HepG2 (cell line): Measurements from ENCODE around the gene ARPP21. TPM values are rescaled to one million over a fixed set of nuclear protein-coding genes. Genes with fewer than 3 reads are reported as not detected.
A peak's percentile ranks its signal among the peaks of the same experiment; 100 is the strongest.

Experiments
- ATAC-seq: fragments of 200-7000 bp; cut with Tn5 transposase; 3 replicates; pipeline ENCODE4 v1.9.1; 2020; ENCODE audit warnings: mild to moderate bottlenecking, moderate library complexity
- BruUV-seq: library from RNA; stranded (reverse); fragments of 400-500 nt; replicated peaks from 2 replicates; lab custom pipeline; 2021; lab: Mats Ljungman, UMichigan
- CTCF ChIA-PET: fragments of 300-600 bp; formaldehyde crosslinking; extraction: SDS; loops from one replicate; lab custom pipeline; 2021; ENCODE audit warnings: low total read pairs, inconsistent platforms, low intra/inter-chr PET ratio; lab: Yijun Ruan, JAX
- POLR2A ChIA-PET: fragments of 350-600 bp; sonication (Branson Sonifier 250); formaldehyde crosslinking; loops from one replicate; lab custom pipeline; 2020; ENCODE audit warnings: antibody characterized with exemption, inconsistent platforms; lab: Yijun Ruan, JAX
- DNase-seq: peaks from one replicate; pipeline ENCODE4 v3.0.0-alpha.2; 2015; ENCODE audit warnings: low spot score
- FAIRE-seq: peaks from 3 replicates; lab custom pipeline; 2011; peaks lifted over from hg19 to GRCh38; lab: Jason Lieb, UNC
- H2AFZ ChIP-seq: one replicate; pipeline ENCODE4 v1.6.1; 2011; ENCODE audit warnings: low read length, inconsistent platforms
- H3K27ac ChIP-seq: fragments of 300-600 bp; 3 replicates; pipeline ENCODE4 v1.8.0; 2011; ENCODE audit warnings: mixed run types, mild to moderate bottlenecking, mixed read lengths, low read length, inconsistent platforms; ENCODE audit not compliant: insufficient read depth; ENCODE audit errors: extremely low read length
- H3K27me3 ChIP-seq, 2 experiments: fragments of 200-600 bp in 1 of 2; 2 replicates in 1 of 2; 3 replicates in 1 of 2; pipeline versions ENCODE4 v1.6.0 to v1.8.0; 2011; ENCODE audit warnings: low read length in 2 of 2, mild to moderate bottlenecking in 2 of 2, moderate library complexity in 2 of 2, inconsistent platforms in 1 of 2; ENCODE audit not compliant: insufficient read depth in 2 of 2, control insufficient read depth in 1 of 2
- H3K36me3 ChIP-seq, 2 experiments: fragments of 200-600 bp in 1 of 2; replicated peaks in 1 of 2; 2 replicates in 1 of 2; 3 replicates in 1 of 2; pipeline versions ENCODE4 v1.5.1 to v1.8.0; 2011; ENCODE audit warnings: low read length in 2 of 2, inconsistent platforms in 1 of 2; ENCODE audit not compliant: insufficient read depth in 2 of 2, control insufficient read depth in 1 of 2
- H3K4me1 ChIP-seq: 2 replicates; pipeline ENCODE4 v1.5.1; 2012; ENCODE audit warnings: low read length, inconsistent platforms; ENCODE audit not compliant: insufficient read depth
- H3K4me2 ChIP-seq: 2 replicates; pipeline ENCODE4 v1.6.0; 2011; ENCODE audit warnings: low read depth, low read length, inconsistent platforms
- H3K4me3 ChIP-seq, 3 experiments: fragments of 200-600 bp in 1 of 3; sonication (generic), shearing (Covaris generic) in 1 of 3; replicated peaks in 1 of 3; 2 replicates each; pipeline ENCODE4 v1.5.1; 2011 to 2016; ENCODE audit warnings: low read length in 3 of 3, inconsistent platforms in 2 of 3, low read depth in 2 of 3, mild to moderate bottlenecking in 2 of 3, control low read depth in 1 of 3, mixed read lengths in 1 of 3; ENCODE audit not compliant: insufficient read depth in 1 of 3
- H3K79me2 ChIP-seq: one replicate; pipeline ENCODE4 v1.6.1; 2011; ENCODE audit warnings: low read length, inconsistent platforms; ENCODE audit not compliant: insufficient read depth
- H3K9ac ChIP-seq: 2 replicates; pipeline ENCODE4 v1.6.0; 2011; ENCODE audit warnings: mild to moderate bottlenecking, low read depth, low read length, inconsistent platforms; ENCODE audit not compliant: insufficient read depth
- H3K9me3 ChIP-seq: 2 replicates; pipeline ENCODE4 v1.5.1; 2012; ENCODE audit warnings: mild to moderate bottlenecking, low read length
- H4K20me1 ChIP-seq: 2 replicates; pipeline ENCODE4 v1.6.0; 2011; ENCODE audit warnings: inconsistent platforms, mild to moderate bottlenecking, low read length, moderate library complexity; ENCODE audit not compliant: insufficient read depth
- CREB1 ChIP-seq, 2 experiments: fragments of 450-650 bp in 1 of 2; IDR thresholded peaks; 2 replicates each; pipeline ENCODE4 v1.6.1; 2016 to 2017; ENCODE audit warnings: control low read depth in 1 of 2, mild to moderate bottlenecking in 1 of 2, missing compliant biosample characterization in 1 of 2, missing genetic modification characterization in 1 of 2
- SMAD9 ChIP-seq: sonication (generic); formaldehyde crosslinking; IDR thresholded peaks from 2 replicates; pipeline ENCODE4 v1.5.1; 2020; ENCODE audit warnings: mild to moderate bottlenecking, missing genetic modification reagents
- ZNF484 ChIP-seq: sonication (generic); formaldehyde crosslinking; IDR thresholded peaks from 2 replicates; pipeline ENCODE4 v1.5.1; 2020; ENCODE audit warnings: mild to moderate bottlenecking, low read depth, missing genetic modification reagents, borderline replicate concordance
- WGBS: methylation state at CpG from one replicate; pipeline ENCODE4 v1.1.6; 2017; ENCODE audit warnings: low lambda C conversion rate; 5-methylcytosine and 5-hydroxymethylcytosine counted together
- in situ Hi-C: cut with HindIII; loops from 2 replicates; pipeline ENCODE4 v1.10.0; 2017; ENCODE audit warnings: low pct_unique_long_range_greater_than_20kb; ENCODE audit not compliant: extremely low pct_ligation_motif_present
- intact Hi-C: fragments of 100-400 bp; cut with micrococcal nuclease; formaldehyde crosslinking; loops from one replicate; pipeline ENCODE4 v1.10.0; 2022; ENCODE audit not compliant: unreplicated experiment
- polyA plus RNA-seq, 8 experiments: library from polyadenylated mRNA; depleted of rRNA in 3 of 8; stranded (reverse) in 7 of 8; unstranded in 1 of 8; fragments of >200 nt; fragmentation: Illumina TruSeq in 4 of 8; extraction: Trizol in 4 of 8; gene quantifications; 2 replicates each; pipeline versions ENCODE4 v1.2.1 to v1.2.3, GENCODE V29; 2011 to 2016; ENCODE audit warnings: low read depth in 4 of 8, missing spikeins in 1 of 8, mixed read lengths in 1 of 8; ENCODE audit not compliant: insufficient read depth in 1 of 8
- total RNA-seq, 5 experiments: library from RNA; depleted of rRNA; stranded (reverse); fragments of >200 nt; fragmentation: Illumina TruSeq; extraction: Trizol; gene quantifications; 2 replicates each; pipeline ENCODE4 v1.2.3, GENCODE V29; 2016; ENCODE audit warnings: low read depth in 1 of 5

The ARPP21 gene
- total and polyA plus RNA-seq, 2 of the 13 experiments (the other 11 are each of a cell fraction or from before 2014, with no cell fraction given) = not detected

GRCh38 chr3:35675206-35675605 lies 35.9 kb downstream of the ARPP21 start:
- FAIRE-seq (no peak), DNase-seq (no peak), ATAC-seq (no peak)
- CTCF ChIA-PET = no interaction called here
- H3K4me3 ChIP-seq = no peak overlapping the region
- intact Hi-C loops (no loop called here), in situ Hi-C loops (no loop called here)
- no peak for TF ChIP-seq SMAD9
- H3K27ac ChIP-seq = no peak overlapping the region
- no peaks in the 10 kb centered on the region for H3K27me3 ChIP-seq
- no peaks in the 10 kb centered on the region for H3K36me3 ChIP-seq
- no peak overlapping the region for H2AFZ ChIP-seq
- H3K9me3 ChIP-seq = no peaks in the 10 kb centered on the region
- POLR2A ChIA-PET = no interaction called here
- no peak overlapping the region for H3K9ac ChIP-seq
- no peak overlapping the region for H3K4me2 ChIP-seq
- H3K4me1 ChIP-seq = no peaks in the 10 kb centered on the region
- BruUV-seq = no TSS peak
- H3K79me2 ChIP-seq = no peaks in the 10 kb centered on the region
- 0% methylated on average over 1 of the region's 1 CpG for WGBS
- H4K20me1 ChIP-seq = no peaks in the 10 kb centered on the region

GRCh38 chr3:35675621-35676020 lies 36.3 kb downstream of the ARPP21 start:
- DNase-seq (no peak), ATAC-seq (no peak), FAIRE-seq (no peak)
- no peaks in the 10 kb centered on the region for H3K27me3 ChIP-seq
- WGBS = 35% methylated on average over 1 of the region's 1 CpG
- no peaks in the 10 kb centered on the region for H3K9me3 ChIP-seq
- H3K27ac ChIP-seq = no peak overlapping the region
- H4K20me1 ChIP-seq = no peaks in the 10 kb centered on the region
- H3K36me3 ChIP-seq = no peaks in the 10 kb centered on the region
- TF ChIP-seq CREB1 (IDR thresholded peaks at IDR 0.05) (peak; percentile 85), CREB1 (CRISPR knock-in tag; IDR thresholded peaks at IDR 0.05) (no peak), ZNF484 (no peak)
- ChIA-PET POLR2A (no interaction called here), CTCF (no interaction called here)
- in situ Hi-C loops = no loop called here
- H3K79me2 ChIP-seq = no peaks in the 10 kb centered on the region
- H3K4me3 ChIP-seq = no peak overlapping the region
- H2AFZ ChIP-seq = no peak overlapping the region
- no peaks in the 10 kb centered on the region for H3K4me1 ChIP-seq
- intact Hi-C loops = no loop called here
- H3K9ac ChIP-seq = no peak overlapping the region
- BruUV-seq = no TSS peak
- no peak overlapping the region for H3K4me2 ChIP-seq
